HepG2 (cell line): Measurements from ENCODE around the gene SCARB2. TPM values are rescaled to one million over a fixed set of nuclear protein-coding genes. Genes with fewer than 3 reads are reported as not detected.

Experiments
- ATAC-seq: fragments of 200-7000 bp; cut with Tn5 transposase; 3 replicates; pipeline ENCODE4 v1.9.1; 2020; ENCODE audit warnings: mild to moderate bottlenecking, moderate library complexity
- BruUV-seq: library from RNA; stranded (reverse); fragments of 400-500 nt; replicated peaks from 2 replicates; lab custom pipeline; 2021; lab: Mats Ljungman, UMichigan
- CTCF ChIA-PET: fragments of 300-600 bp; formaldehyde crosslinking; extraction: SDS; loops from one replicate; lab custom pipeline; 2021; ENCODE audit warnings: low total read pairs, inconsistent platforms, low intra/inter-chr PET ratio; lab: Yijun Ruan, JAX
- POLR2A ChIA-PET: fragments of 350-600 bp; sonication (Branson Sonifier 250); formaldehyde crosslinking; loops from one replicate; lab custom pipeline; 2020; ENCODE audit warnings: antibody characterized with exemption, inconsistent platforms; lab: Yijun Ruan, JAX
- DNase-seq: peaks from one replicate; pipeline ENCODE4 v3.0.0-alpha.2; 2015; ENCODE audit warnings: low spot score
- FAIRE-seq: peaks from 3 replicates; lab custom pipeline; 2011; peaks lifted over from hg19 to GRCh38; lab: Jason Lieb, UNC
- H2AFZ ChIP-seq: one replicate; pipeline ENCODE4 v1.6.1; 2011; ENCODE audit warnings: low read length, inconsistent platforms
- H3K27ac ChIP-seq: fragments of 300-600 bp; 3 replicates; pipeline ENCODE4 v1.8.0; 2011; ENCODE audit warnings: mixed run types, mild to moderate bottlenecking, mixed read lengths, low read length, inconsistent platforms; ENCODE audit not compliant: insufficient read depth; ENCODE audit errors: extremely low read length
- H3K27me3 ChIP-seq, 2 experiments: fragments of 200-600 bp in 1 of 2; 2 replicates in 1 of 2; 3 replicates in 1 of 2; pipeline versions ENCODE4 v1.6.0 to v1.8.0; 2011; ENCODE audit warnings: low read length in 2 of 2, mild to moderate bottlenecking in 2 of 2, moderate library complexity in 2 of 2, inconsistent platforms in 1 of 2; ENCODE audit not compliant: insufficient read depth in 2 of 2, control insufficient read depth in 1 of 2
- H3K36me3 ChIP-seq, 2 experiments: fragments of 200-600 bp in 1 of 2; replicated peaks in 1 of 2; 2 replicates in 1 of 2; 3 replicates in 1 of 2; pipeline versions ENCODE4 v1.5.1 to v1.8.0; 2011; ENCODE audit warnings: low read length in 2 of 2, inconsistent platforms in 1 of 2; ENCODE audit not compliant: insufficient read depth in 2 of 2, control insufficient read depth in 1 of 2
- H3K4me1 ChIP-seq: 2 replicates; pipeline ENCODE4 v1.5.1; 2012; ENCODE audit warnings: low read length, inconsistent platforms; ENCODE audit not compliant: insufficient read depth
- H3K4me2 ChIP-seq: 2 replicates; pipeline ENCODE4 v1.6.0; 2011; ENCODE audit warnings: low read depth, low read length, inconsistent platforms
- H3K4me3 ChIP-seq, 3 experiments: fragments of 200-600 bp in 1 of 3; sonication (generic), shearing (Covaris generic) in 1 of 3; replicated peaks in 1 of 3; 2 replicates each; pipeline ENCODE4 v1.5.1; 2011 to 2016; ENCODE audit warnings: low read length in 3 of 3, inconsistent platforms in 2 of 3, low read depth in 2 of 3, mild to moderate bottlenecking in 2 of 3, control low read depth in 1 of 3, mixed read lengths in 1 of 3; ENCODE audit not compliant: insufficient read depth in 1 of 3
- H3K79me2 ChIP-seq: one replicate; pipeline ENCODE4 v1.6.1; 2011; ENCODE audit warnings: low read length, inconsistent platforms; ENCODE audit not compliant: insufficient read depth
- H3K9ac ChIP-seq: 2 replicates; pipeline ENCODE4 v1.6.0; 2011; ENCODE audit warnings: mild to moderate bottlenecking, low read depth, low read length, inconsistent platforms; ENCODE audit not compliant: insufficient read depth
- H3K9me3 ChIP-seq: 2 replicates; pipeline ENCODE4 v1.5.1; 2012; ENCODE audit warnings: mild to moderate bottlenecking, low read length
- H4K20me1 ChIP-seq: 2 replicates; pipeline ENCODE4 v1.6.0; 2011; ENCODE audit warnings: inconsistent platforms, mild to moderate bottlenecking, low read length, moderate library complexity; ENCODE audit not compliant: insufficient read depth
- ATAD3A ChIP-seq: sonication (generic); formaldehyde crosslinking; IDR thresholded peaks from 2 replicates; pipeline ENCODE4 v1.4.0; 2020; ENCODE audit warnings: missing genetic modification reagents
- ELF3 ChIP-seq: IDR thresholded peaks from 2 replicates; pipeline ENCODE4 v1.6.1; 2016; ENCODE audit warnings: missing genetic modification reagents, missing compliant biosample characterization
- FOXO1 ChIP-seq: sonication (generic); formaldehyde crosslinking; IDR thresholded peaks from 2 replicates; pipeline ENCODE4 v1.4.0; 2020; ENCODE audit warnings: missing genetic modification reagents
- FOXP1 ChIP-seq, 2 experiments: fragments of 450-650 bp in 1 of 2; IDR thresholded peaks; 2 replicates each; pipeline ENCODE4 v1.6.1; 2017 to 2018; ENCODE audit warnings: antibody characterized with exemption in 1 of 2
- MAFF ChIP-seq: IDR thresholded peaks from 2 replicates; pipeline ENCODE4 v1.6.1; 2011; ENCODE audit warnings: low read depth, low read length, improper control_type of control experiment
- MAFK ChIP-seq, 2 experiments: IDR thresholded peaks in 1 of 2; conservative IDR thresholded peaks in 1 of 2; 2 replicates each; pipeline ENCODE4 v1.6.1; 2011; ENCODE audit warnings: improper control_type of control experiment in 2 of 2, low read length in 2 of 2
- MBD4 ChIP-seq: IDR thresholded peaks from 2 replicates; pipeline ENCODE4 v1.6.1; 2012; ENCODE audit warnings: low read length, inconsistent platforms, borderline replicate concordance
- SAFB2 ChIP-seq: sonication (generic); formaldehyde crosslinking; IDR thresholded peaks from 2 replicates; pipeline ENCODE4 v1.5.1; 2020; ENCODE audit warnings: missing genetic modification reagents, low read depth, mild to moderate bottlenecking, borderline replicate concordance
- SIX4 ChIP-seq: sonication (generic); formaldehyde crosslinking; IDR thresholded peaks from 2 replicates; pipeline ENCODE4 v1.4.0; 2020; ENCODE audit warnings: missing genetic modification reagents
- SOX6 ChIP-seq, 2 experiments: fragments of 450-650 bp in 1 of 2; sonication (generic) in 1 of 2; formaldehyde crosslinking in 1 of 2; IDR thresholded peaks; 2 replicates each; pipeline versions ENCODE4 v1.4.0 to v1.6.1; 2017 to 2020; ENCODE audit warnings: antibody characterized with exemption in 1 of 2, mild to moderate bottlenecking in 1 of 2, missing genetic modification reagents in 1 of 2
- TBP ChIP-seq: sonication (generic); formaldehyde crosslinking; IDR thresholded peaks from 2 replicates; pipeline ENCODE4 v1.5.0; 2020; ENCODE audit warnings: missing genetic modification reagents
- ZBTB20 ChIP-seq: sonication (generic); formaldehyde crosslinking; IDR thresholded peaks from 2 replicates; pipeline ENCODE4 v1.8.1; 2023; ENCODE audit warnings: missing genetic modification reagents, low read depth, mild to moderate bottlenecking, borderline replicate concordance
- ZNF644 ChIP-seq: IDR thresholded peaks from 2 replicates; pipeline ENCODE4 v1.6.1; 2016; ENCODE audit warnings: low read depth
- WGBS: methylation state at CpG from one replicate; pipeline ENCODE4 v1.1.6; 2017; ENCODE audit warnings: low lambda C conversion rate; 5-methylcytosine and 5-hydroxymethylcytosine counted together
- in situ Hi-C: cut with HindIII; loops from 2 replicates; pipeline ENCODE4 v1.10.0; 2017; ENCODE audit warnings: low pct_unique_long_range_greater_than_20kb; ENCODE audit not compliant: extremely low pct_ligation_motif_present
- intact Hi-C: fragments of 100-400 bp; cut with micrococcal nuclease; formaldehyde crosslinking; loops from one replicate; pipeline ENCODE4 v1.10.0; 2022; ENCODE audit not compliant: unreplicated experiment
- polyA plus RNA-seq, 8 experiments: library from polyadenylated mRNA; depleted of rRNA in 3 of 8; stranded (reverse) in 7 of 8; unstranded in 1 of 8; fragments of >200 nt; fragmentation: Illumina TruSeq in 4 of 8; extraction: Trizol in 4 of 8; gene quantifications; 2 replicates each; pipeline versions ENCODE4 v1.2.1 to v1.2.3, GENCODE V29; 2011 to 2016; ENCODE audit warnings: low read depth in 4 of 8, missing spikeins in 1 of 8, mixed read lengths in 1 of 8; ENCODE audit not compliant: insufficient read depth in 1 of 8
- total RNA-seq, 5 experiments: library from RNA; depleted of rRNA; stranded (reverse); fragments of >200 nt; fragmentation: Illumina TruSeq; extraction: Trizol; gene quantifications; 2 replicates each; pipeline ENCODE4 v1.2.3, GENCODE V29; 2016; ENCODE audit warnings: low read depth in 1 of 5
- TF ChIP-seq, protein P1 (sequence below): sonication (generic); formaldehyde crosslinking; IDR thresholded peaks from 2 replicates; pipeline ENCODE4 v1.5.1; 2020; ENCODE audit warnings: mild to moderate bottlenecking, missing genetic modification reagents
- TF ChIP-seq, protein P2 (sequence below): sonication (generic); formaldehyde crosslinking; IDR thresholded peaks from 2 replicates; pipeline ENCODE4 v1.5.0; 2020; ENCODE audit warnings: mild to moderate bottlenecking, missing genetic modification reagents
- TF ChIP-seq, protein P3 (sequence below): sonication (generic); formaldehyde crosslinking; IDR thresholded peaks from 2 replicates; pipeline ENCODE4 v1.4.0; 2020; ENCODE audit warnings: low read depth, mild to moderate bottlenecking, missing genetic modification reagents

Gene SCARB2
- total and polyA plus RNA-seq, 2 of the 13 experiments (the other 11 are each of a cell fraction or from before 2014, with no cell fraction given): 40.6 to 43.4 TPM

DNA sequence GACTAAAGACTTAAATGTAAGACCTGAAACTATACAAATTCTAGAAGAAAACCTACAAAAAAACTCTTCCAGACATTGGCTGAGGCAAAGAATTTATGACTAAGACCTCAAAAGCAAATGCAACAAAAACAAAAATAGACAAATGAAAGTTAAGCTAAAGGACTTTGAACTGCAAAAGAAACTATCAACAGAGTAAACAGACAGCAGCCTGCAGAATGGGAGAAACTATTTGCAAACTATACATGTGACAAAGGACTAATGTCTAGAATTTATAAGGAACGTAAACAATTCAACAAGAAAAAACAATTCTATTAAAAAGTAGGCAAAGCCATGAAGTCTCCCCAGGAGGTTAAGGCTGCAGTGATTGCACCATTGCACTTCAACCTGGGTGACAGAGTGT is 46.9 kb upstream of the SCARB2 start (continued):
- TF ChIP-seq, protein P1, sequence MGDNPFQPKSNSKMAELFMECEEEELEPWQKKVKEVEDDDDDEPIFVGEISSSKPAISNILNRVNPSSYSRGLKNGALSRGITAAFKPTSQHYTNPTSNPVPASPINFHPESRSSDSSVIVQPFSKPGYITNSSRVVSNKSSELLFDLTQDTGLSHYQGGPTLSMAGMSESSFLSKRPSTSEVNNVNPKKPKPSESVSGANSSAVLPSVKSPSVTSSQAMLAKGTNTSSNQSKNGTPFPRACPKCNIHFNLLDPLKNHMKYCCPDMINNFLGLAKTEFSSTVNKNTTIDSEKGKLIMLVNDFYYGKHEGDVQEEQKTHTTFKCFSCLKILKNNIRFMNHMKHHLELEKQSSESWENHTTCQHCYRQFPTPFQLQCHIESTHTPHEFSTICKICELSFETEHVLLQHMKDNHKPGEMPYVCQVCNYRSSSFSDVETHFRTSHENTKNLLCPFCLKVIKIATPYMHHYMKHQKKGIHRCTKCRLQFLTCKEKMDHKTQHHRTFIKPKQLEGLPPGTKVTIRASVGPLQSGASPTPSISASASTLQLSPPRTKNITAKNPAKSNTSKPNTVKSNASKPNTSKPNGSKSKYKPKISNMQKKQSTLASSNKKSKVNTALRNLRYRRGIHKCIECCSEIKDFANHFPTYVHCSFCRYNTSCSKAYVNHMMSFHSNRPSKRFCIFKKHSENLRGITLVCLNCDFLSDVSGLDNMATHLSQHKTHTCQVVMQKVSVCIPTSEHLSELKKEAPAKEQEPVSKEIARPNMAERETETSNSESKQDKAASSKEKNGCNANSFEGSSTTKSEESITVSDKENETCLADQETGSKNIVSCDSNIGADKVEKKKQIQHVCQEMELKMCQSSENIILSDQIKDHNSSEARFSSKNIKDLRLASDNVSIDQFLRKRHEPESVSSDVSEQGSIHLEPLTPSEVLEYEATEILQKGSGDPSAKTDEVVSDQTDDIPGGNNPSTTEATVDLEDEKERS (CRISPR knock-in tag): no peak
- no peak for TF ChIP-seq SOX6 (IDR thresholded peaks at IDR 0.05)
- TF ChIP-seq SOX6 (CRISPR knock-in tag; IDR thresholded peaks at IDR 0.05): peak; percentile 68
- TF ChIP-seq SIX4 (CRISPR knock-in tag): no peak
- TF ChIP-seq TBP (CRISPR knock-in tag): no peak

DNA sequence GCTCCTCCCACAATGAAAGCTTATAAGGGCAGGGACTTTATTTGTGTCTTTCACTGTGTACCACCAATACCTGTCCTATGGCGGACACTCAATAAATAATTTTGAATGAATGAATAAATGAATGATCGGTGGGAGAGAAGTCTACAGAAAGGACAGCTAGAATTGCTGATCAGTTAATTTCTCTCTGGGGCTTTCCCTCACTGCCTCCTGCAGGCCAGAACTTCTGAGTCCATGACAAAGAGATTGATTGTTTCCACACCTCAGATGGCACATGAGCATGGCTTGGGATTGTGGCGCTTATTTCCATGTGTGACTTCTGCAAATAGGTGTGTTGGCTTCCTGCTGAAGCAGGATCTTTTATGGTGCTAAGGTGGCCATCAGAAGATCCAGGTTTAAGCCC is 44.2 kb upstream of the SCARB2 start:
- Histone ChIP-seq H3K9ac (no peak overlapping the region), H2AFZ (no peak overlapping the region), H3K4me2 (no peak overlapping the region), H3K27me3 (no peaks in the 10 kb centered on the region), H3K79me2 (no peaks in the 10 kb centered on the region), H4K20me1 (no peaks in the 10 kb centered on the region), H3K4me1 (peaks cover 34% of the 10 kb centered on the region), H3K4me3 (no peak overlapping the region), H3K9me3 (no peaks in the 10 kb centered on the region), H3K36me3 (no peaks in the 10 kb centered on the region), H3K27ac (no peak overlapping the region)
- 42% methylated on average over 3 of the region's 3 CpGs for WGBS
- CTCF ChIA-PET: no interaction called here
- FAIRE-seq (no peak), ATAC-seq (peak; percentile 60), DNase-seq (no peak)
- no TSS peak for BruUV-seq
- POLR2A ChIA-PET: no interaction called here
- intact Hi-C loops: no loop called here
- in situ Hi-C loops: loop anchor here (10.0 kb wide), 1 partner anchor 117 kb away; no protein-coding TSS in a partner anchor
- TF ChIP-seq ELF3 (CRISPR knock-in tag) (no peak), MAFK (conservative IDR thresholded peaks at IDR 0.05 in 1 of 2, IDR thresholded peaks at IDR 0.05 in 1 of 2; ENCODE audit: low read length in 2 of 2) (peak; percentile 34 to 51; a peak in 2 of 4 replicates), ZBTB20 (CRISPR knock-in tag) (no peak), FOXO1 (CRISPR knock-in tag) (no peak), MBD4 (no peak), SAFB2 (CRISPR knock-in tag) (no peak), ATAD3A (no peak), FOXP1 (IDR thresholded peaks at IDR 0.05) (no peak), FOXP1 (CRISPR knock-in tag; IDR thresholded peaks at IDR 0.05) (no peak), MAFF (peak; percentile 35; the same call in 1 of the 2 replicates), ZNF644 (CRISPR knock-in tag) (peak; percentile 24; the same call in 1 of the 2 replicates)
- TF ChIP-seq, protein P2, sequence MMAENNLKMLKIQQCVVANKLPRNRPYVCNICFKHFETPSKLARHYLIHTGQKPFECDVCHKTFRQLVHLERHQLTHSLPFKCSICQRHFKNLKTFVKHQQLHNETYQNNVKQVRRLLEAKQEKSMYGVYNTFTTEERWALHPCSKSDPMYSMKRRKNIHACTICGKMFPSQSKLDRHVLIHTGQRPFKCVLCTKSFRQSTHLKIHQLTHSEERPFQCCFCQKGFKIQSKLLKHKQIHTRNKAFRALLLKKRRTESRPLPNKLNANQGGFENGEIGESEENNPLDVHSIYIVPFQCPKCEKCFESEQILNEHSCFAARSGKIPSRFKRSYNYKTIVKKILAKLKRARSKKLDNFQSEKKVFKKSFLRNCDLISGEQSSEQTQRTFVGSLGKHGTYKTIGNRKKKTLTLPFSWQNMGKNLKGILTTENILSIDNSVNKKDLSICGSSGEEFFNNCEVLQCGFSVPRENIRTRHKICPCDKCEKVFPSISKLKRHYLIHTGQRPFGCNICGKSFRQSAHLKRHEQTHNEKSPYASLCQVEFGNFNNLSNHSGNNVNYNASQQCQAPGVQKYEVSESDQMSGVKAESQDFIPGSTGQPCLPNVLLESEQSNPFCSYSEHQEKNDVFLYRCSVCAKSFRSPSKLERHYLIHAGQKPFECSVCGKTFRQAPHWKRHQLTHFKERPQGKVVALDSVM: no peak
- TF ChIP-seq, protein P3, sequence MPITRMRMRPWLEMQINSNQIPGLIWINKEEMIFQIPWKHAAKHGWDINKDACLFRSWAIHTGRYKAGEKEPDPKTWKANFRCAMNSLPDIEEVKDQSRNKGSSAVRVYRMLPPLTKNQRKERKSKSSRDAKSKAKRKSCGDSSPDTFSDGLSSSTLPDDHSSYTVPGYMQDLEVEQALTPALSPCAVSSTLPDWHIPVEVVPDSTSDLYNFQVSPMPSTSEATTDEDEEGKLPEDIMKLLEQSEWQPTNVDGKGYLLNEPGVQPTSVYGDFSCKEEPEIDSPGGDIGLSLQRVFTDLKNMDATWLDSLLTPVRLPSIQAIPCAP (CRISPR knock-in tag): no peak
